ENCODE data around the gene SNRK. TPM values are rescaled to one million over a fixed set of nuclear protein-coding genes. Genes with fewer than 3 reads are reported as not detected.

SNRK gene
- total and polyA plus RNA-seq, 3 donors from 2014 or later, result 27.5 to 42.4 (median 37.4) TPM

GRCh38 chr3:43344520-43344919, 58.2 kb downstream of the SNRK start:
- no peaks in the 10 kb centered on the region for H3K36me3 ChIP-seq (ENCODE audit: low read depth, missing control alignments)
- 81 to 95% methylated on average over 3 of the region's 3 CpGs for WGBS, 2 donors
- H3K9me3 ChIP-seq, result no peaks in the 10 kb centered on the region
- no peak for DNase-seq
- H3K27ac ChIP-seq, result no peak overlapping the region
- intact Hi-C loops (cut with DNase I; ENCODE audit: low total_unique reads), result no loop called here
- TF ChIP-seq CTCF (IDR thresholded peaks at IDR 0.05), result no peak
- no peak for TF ChIP-seq POLR2A (IDR thresholded peaks at IDR 0.05)
- no peak overlapping the region for H3K4me3 ChIP-seq
- no peaks in the 10 kb centered on the region for H3K27me3 ChIP-seq
- no peaks in the 10 kb centered on the region for H3K4me1 ChIP-seq

GRCh38 chr3:43345246-43345645, 58.9 kb downstream of the SNRK start:
- no peaks in the 10 kb centered on the region for H3K4me1 ChIP-seq
- TF ChIP-seq POLR2A (IDR thresholded peaks at IDR 0.05), result no peak
- TF ChIP-seq CTCF (IDR thresholded peaks at IDR 0.05), result no peak
- H3K9me3 ChIP-seq, result no peaks in the 10 kb centered on the region
- no peaks in the 10 kb centered on the region for H3K36me3 ChIP-seq (ENCODE audit: low read depth, missing control alignments)
- 93 to 95% methylated on average over 4 of the region's 4 CpGs for WGBS, 2 donors
- intact Hi-C loops (cut with DNase I; ENCODE audit: low total_unique reads), result no loop called here
- no peak for DNase-seq
- H3K27me3 ChIP-seq, result no peaks in the 10 kb centered on the region
- H3K27ac ChIP-seq, result no peak overlapping the region
- H3K4me3 ChIP-seq, result no peak overlapping the region

GRCh38 chr3:43345877-43346276, 59.5 kb downstream of the SNRK start:
- no peaks in the 10 kb centered on the region for H3K27me3 ChIP-seq
- no peaks in the 10 kb centered on the region for H3K9me3 ChIP-seq
- TF ChIP-seq CTCF (IDR thresholded peaks at IDR 0.05) (no peak), POLR2A (IDR thresholded peaks at IDR 0.05) (no peak)
- DNase-seq, result no peak
- WGBS, 2 donors, result 89 to 92% methylated on average over 6 of the region's 6 CpGs
- no peak overlapping the region for H3K4me3 ChIP-seq
- no peaks in the 10 kb centered on the region for H3K36me3 ChIP-seq (ENCODE audit: low read depth, missing control alignments)
- no peak overlapping the region for H3K27ac ChIP-seq
- intact Hi-C loops (cut with DNase I; ENCODE audit: low total_unique reads), result no loop called here
- H3K4me1 ChIP-seq, result no peaks in the 10 kb centered on the region

GRCh38 chr3:43346978-43347749, 60.8 kb downstream of the SNRK start:
- WGBS, 2 donors, result 92 to 95% methylated on average over 14 of the region's 14 CpGs
- TF ChIP-seq POLR2A (IDR thresholded peaks at IDR 0.05) (no peak), CTCF (IDR thresholded peaks at IDR 0.05) (no peak)
- no peaks in the 10 kb centered on the region for H3K27me3 ChIP-seq
- no peak overlapping the region for H3K4me3 ChIP-seq
- no peaks in the 10 kb centered on the region for H3K9me3 ChIP-seq
- H3K36me3 ChIP-seq (ENCODE audit: low read depth, missing control alignments), result no peaks in the 10 kb centered on the region
- H3K27ac ChIP-seq, result no peak overlapping the region
- no peaks in the 10 kb centered on the region for H3K4me1 ChIP-seq
- DNase-seq, result no peak
- intact Hi-C loops (cut with DNase I; ENCODE audit: low total_unique reads), result no loop called here

- WGBS, 2 donors, result 94 to 96% methylated on average over 14 to 20 of the region's 20 CpGs
- H3K4me3 ChIP-seq, result no peak overlapping the region
- no peak overlapping the region for H3K27ac ChIP-seq
- DNase-seq, result no peak
- H3K4me1 ChIP-seq, result no peaks in the 10 kb centered on the region
- no peaks in the 10 kb centered on the region for H3K36me3 ChIP-seq (ENCODE audit: low read depth, missing control alignments)
- H3K27me3 ChIP-seq, result no peaks in the 10 kb centered on the region
- no peak for TF ChIP-seq CTCF (IDR thresholded peaks at IDR 0.05)
- TF ChIP-seq POLR2A (IDR thresholded peaks at IDR 0.05), result no peak
- intact Hi-C loops (cut with DNase I; ENCODE audit: low total_unique reads), result no loop called here
- H3K9me3 ChIP-seq, result no peaks in the 10 kb centered on the region
Observed at GRCh38 chr3:43347774-43348173, 61.4 kb downstream of the SNRK start.

All from testis (tissue), 3 donors.